Gastroesophageal sphincter (tissue), 3 donors: ENCODE data around the gene STK32C.

Experiments
- POLR2AphosphoS5 ChIP-seq: sonication (generic); formaldehyde crosslinking; IDR thresholded peaks from one replicate; pipeline ENCODE4 v1.6.1; 2017; ENCODE audit warnings: antibody characterized with exemption
- TF ChIP-seq, protein P1 (sequence below), 4 experiments: fragments of 200-600 bp in 2 of 4; fragments of 450-650 bp in 2 of 4; sonication (generic) in 1 of 4; IDR thresholded peaks; one replicate each; pipeline ENCODE4 v1.5.1; 2017 to 2019; ENCODE audit warnings: antibody characterized with exemption in 4 of 4, mild to moderate bottlenecking in 2 of 4, moderate library complexity in 2 of 4

DNA sequence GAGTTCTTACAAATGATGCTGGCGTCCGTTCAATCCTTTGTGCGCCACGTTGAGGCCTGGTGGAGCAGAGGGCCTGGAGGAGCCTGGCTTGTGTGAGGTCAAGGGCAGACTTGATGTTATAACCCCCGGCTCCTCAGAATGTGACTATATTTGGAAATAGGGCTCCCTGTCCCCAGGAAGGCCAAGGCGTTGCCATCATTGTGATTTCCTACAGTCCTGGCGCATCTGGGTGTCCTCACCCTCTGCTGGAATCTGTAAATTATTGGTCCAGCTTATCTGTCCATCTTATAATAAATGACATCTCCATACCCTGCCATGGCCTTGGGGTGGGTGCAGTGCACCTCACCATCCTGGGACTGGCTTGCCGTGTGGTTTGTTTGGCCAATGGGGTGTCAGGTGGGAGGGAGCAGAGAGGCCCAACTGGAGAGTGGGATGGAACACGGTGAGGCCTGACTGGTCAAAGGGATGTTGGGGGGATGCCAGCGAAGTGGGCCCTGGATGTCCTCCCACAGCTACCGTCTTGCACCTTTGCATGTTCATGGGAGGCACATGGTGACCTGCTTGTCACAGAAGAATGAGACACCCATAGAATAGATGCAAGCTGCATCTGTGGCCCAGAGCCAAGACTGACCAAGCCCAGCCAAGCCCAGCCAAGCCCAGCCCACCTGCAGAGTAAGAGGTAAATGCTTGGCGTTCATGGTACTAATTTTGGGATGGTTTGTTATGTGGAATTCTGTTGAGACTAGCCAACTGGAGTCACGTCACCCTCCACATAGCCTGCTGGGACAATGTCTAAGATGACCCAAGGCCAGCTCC is 13.1 kb upstream of the STK32C start:
- TF ChIP-seq, protein P1, sequence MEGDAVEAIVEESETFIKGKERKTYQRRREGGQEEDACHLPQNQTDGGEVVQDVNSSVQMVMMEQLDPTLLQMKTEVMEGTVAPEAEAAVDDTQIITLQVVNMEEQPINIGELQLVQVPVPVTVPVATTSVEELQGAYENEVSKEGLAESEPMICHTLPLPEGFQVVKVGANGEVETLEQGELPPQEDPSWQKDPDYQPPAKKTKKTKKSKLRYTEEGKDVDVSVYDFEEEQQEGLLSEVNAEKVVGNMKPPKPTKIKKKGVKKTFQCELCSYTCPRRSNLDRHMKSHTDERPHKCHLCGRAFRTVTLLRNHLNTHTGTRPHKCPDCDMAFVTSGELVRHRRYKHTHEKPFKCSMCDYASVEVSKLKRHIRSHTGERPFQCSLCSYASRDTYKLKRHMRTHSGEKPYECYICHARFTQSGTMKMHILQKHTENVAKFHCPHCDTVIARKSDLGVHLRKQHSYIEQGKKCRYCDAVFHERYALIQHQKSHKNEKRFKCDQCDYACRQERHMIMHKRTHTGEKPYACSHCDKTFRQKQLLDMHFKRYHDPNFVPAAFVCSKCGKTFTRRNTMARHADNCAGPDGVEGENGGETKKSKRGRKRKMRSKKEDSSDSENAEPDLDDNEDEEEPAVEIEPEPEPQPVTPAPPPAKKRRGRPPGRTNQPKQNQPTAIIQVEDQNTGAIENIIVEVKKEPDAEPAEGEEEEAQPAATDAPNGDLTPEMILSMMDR (IDR thresholded peaks at IDR 0.05), result no peak
- TF ChIP-seq POLR2AphosphoS5, result no peak
